Lower lobe of right lung (tissue), 2 donors: Measurements from ENCODE around the gene MAP3K10. TPM values are rescaled to one million over a fixed set of nuclear protein-coding genes. Genes with fewer than 3 reads are reported as not detected.

Source experiments
- ATAC-seq, 2 donors: fragments of 200-7000 bp; cut with Tn5 transposase; one replicate each; pipeline ENCODE4 v1.9.1; 2020 to 2022; ENCODE audit warnings: mild to moderate bottlenecking in 2 of 2, moderate library complexity in 2 of 2
- DNase-seq: peaks from one replicate; pipeline ENCODE4 v3.0.0-alpha.2; 2020
- H3K27ac ChIP-seq: fragments of 200-600 bp; one replicate; pipeline ENCODE4 v1.8.0; 2022
- H3K27me3 ChIP-seq: fragments of 200-600 bp; one replicate; pipeline ENCODE4 v1.8.0; 2022; ENCODE audit warnings: low read depth
- H3K36me3 ChIP-seq: fragments of 200-600 bp; one replicate; pipeline ENCODE4 v1.8.0; 2022; ENCODE audit warnings: mild to moderate bottlenecking
- H3K4me1 ChIP-seq: fragments of 200-600 bp; one replicate; pipeline ENCODE4 v1.8.0; 2022
- H3K4me3 ChIP-seq: fragments of 200-600 bp; one replicate; pipeline ENCODE4 v1.8.0; 2022; ENCODE audit warnings: mild to moderate bottlenecking
- H3K9me3 ChIP-seq: fragments of 200-600 bp; one replicate; pipeline ENCODE4 v1.8.0; 2022
- CTCF ChIP-seq: fragments of 200-600 bp; IDR thresholded peaks from one replicate; pipeline ENCODE4 v1.8.0; 2022; ENCODE audit warnings: antibody characterized with exemption, mild to moderate bottlenecking
- intact Hi-C: fragments of 100-400 bp; cut with DNase I; formaldehyde crosslinking; loops from one replicate; pipeline ENCODE4 v1.11.0; 2022
- total RNA-seq: library from RNA; stranded (reverse); fragmentation: NEBNext Ultra II Directional; extraction: Animal tissue kit (Norgen Biotek cat#: 25700); gene quantifications from one replicate; pipeline ENCODE4 v1.2.1, GENCODE V29; 2021
- donor health status: DM: no; HTN: yes; CAD: no; lungs with severe emphysema.

The MAP3K10 gene
- total RNA-seq, 1 donor from 2014 or later = 17.4 TPM

- no peaks in the 10 kb centered on the region for H3K9me3 ChIP-seq
- no peak for DNase-seq
- intact Hi-C loops = no loop called here
- no peak overlapping the region for H3K27ac ChIP-seq
- H3K4me1 ChIP-seq = peaks cover 17% of the 10 kb centered on the region
- no peak overlapping the region for H3K4me3 ChIP-seq
- TF ChIP-seq CTCF = no peak
- H3K27me3 ChIP-seq = peaks cover 5% of the 10 kb centered on the region
- peaks cover 32% of the 10 kb centered on the region for H3K36me3 ChIP-seq
- ATAC-seq = no peak
Observed at GRCh38 chr19:40231057-40231456, 39.8 kb downstream of the MAP3K10 start.

- no peak for DNase-seq
- ATAC-seq = peak; percentile 20 to 44
- Histone ChIP-seq H3K4me1 (peaks cover 9% of the 10 kb centered on the region), H3K27ac (peak overlapping the region; percentile 18), H3K36me3 (peaks cover 39% of the 10 kb centered on the region), H3K4me3 (no peak overlapping the region), H3K27me3 (no peaks in the 10 kb centered on the region), H3K9me3 (no peaks in the 10 kb centered on the region)
- intact Hi-C loops = no loop called here
- TF ChIP-seq CTCF = no peak
Observed at GRCh38 chr19:40231544-40232424, 40.6 kb downstream of the MAP3K10 start.

GRCh38 chr19:40232479-40232878 lies 41.3 kb downstream of the MAP3K10 start:
- no peak for DNase-seq
- no peak overlapping the region for H3K4me3 ChIP-seq
- H3K36me3 ChIP-seq = peaks cover 46% of the 10 kb centered on the region
- intact Hi-C loops = no loop called here
- ATAC-seq = peak in 1 of 2 donors; percentile 3
- H3K4me1 ChIP-seq = peaks cover 8% of the 10 kb centered on the region
- no peaks in the 10 kb centered on the region for H3K9me3 ChIP-seq
- peak overlapping the region; percentile 18 for H3K27ac ChIP-seq
- no peak for TF ChIP-seq CTCF
- no peaks in the 10 kb centered on the region for H3K27me3 ChIP-seq

- Histone ChIP-seq H3K4me3 (no peak overlapping the region), H3K9me3 (no peaks in the 10 kb centered on the region), H3K4me1 (peaks cover 8% of the 10 kb centered on the region), H3K27ac (no peak overlapping the region), H3K36me3 (peaks cover 53% of the 10 kb centered on the region), H3K27me3 (no peaks in the 10 kb centered on the region)
- intact Hi-C loops = no loop called here
- ATAC-seq (peak in 1 of 2 donors; percentile 2), DNase-seq (no peak)
- TF ChIP-seq CTCF = no peak
Observed at GRCh38 chr19:40232949-40233810, 42.0 kb downstream of the MAP3K10 start.

GRCh38 chr19:40233811-40234389 lies 42.7 kb downstream of the MAP3K10 start:
- intact Hi-C loops = no loop called here
- Histone ChIP-seq H3K36me3 (peaks cover 60% of the 10 kb centered on the region), H3K27ac (no peak overlapping the region), H3K27me3 (no peaks in the 10 kb centered on the region), H3K4me3 (no peak overlapping the region), H3K4me1 (peaks cover 8% of the 10 kb centered on the region), H3K9me3 (no peaks in the 10 kb centered on the region)
- no peak for ATAC-seq
- DNase-seq = no peak
- no peak for TF ChIP-seq CTCF
